Large intestine (tissue), 3 donors: Measurements from ENCODE around the gene ANO2. TPM values are rescaled to one million over a fixed set of nuclear protein-coding genes. Genes with fewer than 3 reads are reported as not detected.
A peak's percentile ranks its signal among the peaks of the same experiment; 100 is the strongest.

Experiments
- DNase-seq, 2 donors: peaks; one replicate each; pipeline versions ENCODE4 v3.0.0 to v3.0.0-alpha.2; 2013
- H3K27ac ChIP-seq: one replicate; pipeline ENCODE4 v1.5.1; 2013; ENCODE audit warnings: low read length
- H3K27me3 ChIP-seq: 2 replicates; pipeline ENCODE4 v1.6.1; 2013; ENCODE audit warnings: low read length; ENCODE audit not compliant: control insufficient read depth, insufficient read depth
- H3K36me3 ChIP-seq: 2 replicates; pipeline ENCODE4 v1.6.1; 2013; ENCODE audit warnings: low read length; ENCODE audit not compliant: control insufficient read depth, insufficient read depth
- H3K4me1 ChIP-seq: one replicate; pipeline ENCODE4 v1.6.1; 2013; ENCODE audit warnings: low read length; ENCODE audit not compliant: control insufficient read depth, insufficient read depth
- H3K4me3 ChIP-seq: one replicate; pipeline ENCODE4 v1.5.1; 2013; ENCODE audit warnings: low read length
- H3K9me3 ChIP-seq: one replicate; pipeline ENCODE4 v1.6.1; 2013; ENCODE audit warnings: mild to moderate bottlenecking, low read depth, low read length, moderate library complexity; ENCODE audit not compliant: control insufficient read depth
- WGBS: methylation state at CpG from one replicate; pipeline ENCODE4 v1.1.5; 2013; ENCODE audit warnings: low lambda C conversion rate; ENCODE audit not compliant: insufficient coverage; 5-methylcytosine and 5-hydroxymethylcytosine counted together
- polyA plus RNA-seq: library from polyadenylated mRNA; unstranded; fragments of 120-200 nt; gene quantifications from one replicate; pipeline ENCODE4 v1.2.1, GENCODE V29; 2013

The ANO2 gene
- polyA plus RNA-seq, 1 donor, result 2.7 TPM

DNA sequence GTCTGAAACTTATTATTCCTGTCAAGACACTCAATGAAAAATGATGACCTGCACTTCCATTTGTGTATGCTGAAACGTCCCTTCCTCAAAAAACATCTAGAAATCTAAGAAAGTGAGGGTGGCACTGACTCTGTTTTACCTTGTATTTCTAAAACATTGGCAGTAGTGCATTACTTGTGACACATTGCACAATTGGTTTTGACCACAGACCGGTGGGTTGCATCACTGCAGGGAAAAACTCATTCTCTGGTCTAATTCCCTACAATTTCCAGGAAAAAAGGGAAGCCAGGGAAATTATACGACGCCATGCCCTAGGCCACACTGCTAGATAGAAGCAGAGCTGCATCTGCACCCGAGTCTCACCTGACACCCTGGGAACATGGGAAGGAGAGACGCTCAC, 356.5 kb downstream of the ANO2 start:
- no peaks in the 10 kb centered on the region for H3K4me1 ChIP-seq
- H3K36me3 ChIP-seq, result no peaks in the 10 kb centered on the region
- no CpG with 5 or more reads among the region's 6 CpGs for WGBS
- DNase-seq, result no peak
- no peaks in the 10 kb centered on the region for H3K27me3 ChIP-seq
- no peak overlapping the region for H3K4me3 ChIP-seq
- no peak overlapping the region for H3K27ac ChIP-seq
- H3K9me3 ChIP-seq, result no peaks in the 10 kb centered on the region

DNA sequence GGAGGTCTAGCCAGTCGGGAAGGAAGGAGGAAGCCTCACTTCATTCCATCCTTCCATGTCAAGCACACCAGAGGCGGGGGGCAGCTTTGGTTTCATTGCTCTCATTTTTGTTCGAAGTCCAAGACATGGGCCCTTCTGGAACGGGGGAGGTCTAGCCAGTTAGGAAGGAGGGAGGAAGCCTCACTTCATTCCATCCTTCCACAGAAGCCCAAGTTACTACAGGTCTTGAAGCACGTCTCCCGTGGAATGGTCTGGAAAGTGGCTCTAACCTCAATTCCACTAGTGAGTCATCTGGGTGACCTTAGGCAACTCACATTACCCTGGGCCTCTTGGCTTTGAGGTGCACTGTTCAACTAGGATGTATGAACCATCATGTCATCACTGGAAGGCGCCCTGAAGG, 356.9 kb downstream of the ANO2 start:
- Histone ChIP-seq H3K36me3 (no peaks in the 10 kb centered on the region), H3K9me3 (no peaks in the 10 kb centered on the region), H3K27me3 (no peaks in the 10 kb centered on the region), H3K27ac (no peak overlapping the region), H3K4me1 (no peaks in the 10 kb centered on the region), H3K4me3 (no peak overlapping the region)
- DNase-seq, result peak in 1 of 2 donors; percentile 26
- WGBS, result no CpG with 5 or more reads among the region's 7 CpGs

DNA sequence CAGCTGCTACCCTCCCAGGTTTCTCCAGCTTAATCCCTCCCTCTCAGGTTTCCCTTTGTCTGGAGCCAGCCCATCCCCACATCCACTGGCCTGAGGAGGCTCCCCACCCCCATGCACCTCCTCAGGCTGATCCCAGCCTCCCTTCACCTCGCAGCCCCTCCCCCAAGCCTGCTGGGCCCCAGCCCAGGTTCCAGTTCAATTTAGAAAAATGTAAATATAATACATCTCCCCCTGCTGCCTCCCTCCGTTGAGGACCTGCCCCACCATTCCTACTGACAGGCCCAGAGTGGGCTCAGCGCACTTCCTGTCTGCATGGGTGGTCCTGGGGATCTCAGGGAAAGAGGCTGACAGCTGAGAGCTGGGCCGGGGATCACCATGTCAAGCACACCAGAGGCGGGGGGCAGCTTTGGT, 357.3 kb downstream of the ANO2 start:
- Histone ChIP-seq H3K4me1 (no peaks in the 10 kb centered on the region), H3K9me3 (no peaks in the 10 kb centered on the region), H3K36me3 (no peaks in the 10 kb centered on the region), H3K27me3 (no peaks in the 10 kb centered on the region), H3K4me3 (no peak overlapping the region), H3K27ac (no peak overlapping the region)
- WGBS, result no CpG with 5 or more reads among the region's 5 CpGs
- no peak for DNase-seq

DNA sequence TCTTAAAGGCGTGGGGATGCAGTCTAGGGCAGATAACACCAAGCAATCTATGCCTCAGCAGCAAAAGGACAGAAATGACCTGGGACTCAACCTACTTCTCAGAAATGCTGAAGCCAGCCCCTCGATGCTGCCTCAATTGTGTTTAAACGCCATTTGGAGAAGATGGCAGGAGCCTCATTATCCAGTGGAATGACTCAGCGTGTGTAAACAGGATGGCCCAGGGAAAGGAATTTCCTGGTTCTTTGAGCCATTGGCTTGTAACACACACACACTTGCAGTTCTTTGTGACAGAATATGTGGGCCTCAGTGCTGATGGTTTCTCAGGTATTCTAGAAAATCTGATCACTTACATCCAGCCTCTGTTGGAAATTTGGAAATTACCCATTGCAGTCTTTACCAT, 358.9 kb downstream of the ANO2 start:
- Histone ChIP-seq H3K36me3 (no peaks in the 10 kb centered on the region), H3K4me1 (no peaks in the 10 kb centered on the region), H3K4me3 (no peak overlapping the region), H3K27me3 (no peaks in the 10 kb centered on the region), H3K27ac (no peak overlapping the region), H3K9me3 (no peaks in the 10 kb centered on the region)
- no peak for DNase-seq
- no CpG with 5 or more reads among the region's 4 CpGs for WGBS

DNA sequence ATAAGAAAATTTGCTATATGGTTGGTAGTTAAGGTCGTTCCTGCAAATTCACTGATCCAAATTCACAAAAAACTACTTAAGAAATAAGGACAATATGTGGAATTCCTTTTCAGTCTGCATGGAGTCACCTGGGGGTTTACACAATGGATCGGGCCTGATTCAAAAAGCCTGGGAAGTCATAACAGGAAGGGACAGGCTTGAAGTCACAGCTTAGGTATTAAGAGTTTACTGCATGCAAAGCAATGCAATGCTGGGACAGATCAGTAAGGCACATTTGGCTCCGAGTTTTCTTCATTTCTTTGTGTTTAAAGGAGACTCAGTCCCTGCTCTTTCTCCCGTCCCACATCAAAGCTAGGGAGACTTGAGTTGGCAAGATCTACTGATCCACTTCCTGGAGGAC, 359.9 kb downstream of the ANO2 start:
- Histone ChIP-seq H3K27ac (no peak overlapping the region), H3K4me3 (no peak overlapping the region), H3K36me3 (no peaks in the 10 kb centered on the region), H3K4me1 (no peaks in the 10 kb centered on the region), H3K9me3 (no peaks in the 10 kb centered on the region), H3K27me3 (no peaks in the 10 kb centered on the region)
- no peak for DNase-seq
- 100% methylated on average over 1 of the region's 4 CpGs for WGBS

DNA sequence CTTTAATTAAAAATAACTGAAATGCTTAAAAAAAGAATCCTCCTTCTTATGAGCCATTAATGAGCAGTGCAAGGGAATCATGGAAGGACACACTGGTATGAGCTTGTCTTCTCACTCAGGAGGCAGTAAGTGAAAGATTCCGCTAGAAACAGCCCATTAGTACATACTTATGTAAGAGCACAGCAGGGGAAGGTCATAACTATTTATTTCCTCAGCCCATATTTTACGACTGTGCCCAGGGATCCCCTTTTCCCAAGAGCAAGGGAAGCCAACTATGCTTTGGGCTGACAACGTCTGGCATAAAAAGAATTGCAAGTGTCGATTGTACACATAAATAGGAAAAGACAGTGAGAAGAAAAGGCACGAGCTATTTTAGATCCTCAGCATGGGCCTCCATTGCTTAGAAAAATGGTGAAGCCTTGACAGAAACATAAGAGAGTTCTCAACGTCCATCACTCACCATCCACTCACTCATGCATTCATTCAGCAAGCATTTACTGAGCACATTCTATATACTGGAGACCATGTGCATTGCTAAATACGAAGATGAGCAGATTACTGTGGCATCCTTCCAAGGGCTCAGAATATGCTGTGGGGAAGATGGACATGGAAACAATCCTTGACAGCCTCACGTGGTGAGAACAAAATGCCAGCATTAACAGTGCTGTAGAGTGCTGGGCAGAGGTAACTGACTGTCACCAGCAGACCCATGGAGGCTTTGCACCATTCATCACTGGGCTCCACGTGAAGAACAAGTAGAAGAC, 360.5 kb downstream of the ANO2 start:
- H3K27me3 ChIP-seq, result no peaks in the 10 kb centered on the region
- H3K9me3 ChIP-seq, result no peaks in the 10 kb centered on the region
- H3K27ac ChIP-seq, result no peak overlapping the region
- H3K4me1 ChIP-seq, result no peaks in the 10 kb centered on the region
- 98% methylated on average over 4 of the region's 9 CpGs for WGBS
- H3K4me3 ChIP-seq, result no peak overlapping the region
- no peaks in the 10 kb centered on the region for H3K36me3 ChIP-seq
- DNase-seq, result no peak

DNA sequence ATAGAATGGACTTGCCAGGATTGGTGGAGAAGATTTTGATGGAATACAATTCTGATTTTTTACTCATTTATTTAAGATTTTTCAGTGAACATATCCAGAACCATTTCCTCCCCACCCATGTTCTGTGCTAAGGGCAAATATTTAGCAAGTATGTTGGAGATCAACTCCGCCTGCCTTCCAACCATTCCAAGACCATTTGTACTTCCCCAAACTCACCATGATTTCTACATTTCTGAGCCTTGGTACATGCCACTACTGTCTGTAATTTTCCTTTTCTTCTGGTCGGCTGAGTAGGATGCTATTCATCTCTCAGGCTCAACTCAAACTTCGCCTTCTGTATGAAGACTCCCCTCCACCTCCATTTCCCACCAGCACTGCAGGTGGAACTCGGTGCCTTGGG, 362.5 kb downstream of the ANO2 start:
- DNase-seq, result no peak
- 86% methylated on average over 1 of the region's 4 CpGs for WGBS

DNA sequence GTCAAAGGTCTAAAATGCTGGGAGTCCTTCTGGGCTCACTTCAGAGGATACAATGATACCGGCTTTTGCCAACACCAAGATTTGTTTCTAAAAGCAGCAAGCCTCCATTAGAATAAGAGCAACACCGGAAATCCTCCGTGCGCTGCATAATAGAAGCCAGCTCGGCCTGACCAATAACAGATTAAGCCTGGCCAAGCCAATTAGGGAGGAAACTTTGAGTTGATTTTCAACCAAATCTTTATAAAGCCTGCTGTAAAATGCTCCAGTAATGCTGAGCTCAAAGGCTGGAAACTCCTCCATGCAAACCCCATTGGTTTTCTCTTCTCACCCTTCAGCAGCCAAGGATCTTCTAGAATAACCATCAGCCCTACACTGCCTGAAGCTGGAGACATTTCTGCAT, 363.0 kb downstream of the ANO2 start:
- Histone ChIP-seq H3K9me3 (no peaks in the 10 kb centered on the region), H3K36me3 (no peaks in the 10 kb centered on the region), H3K27ac (no peak overlapping the region), H3K4me3 (no peak overlapping the region), H3K4me1 (peaks cover 16% of the 10 kb centered on the region), H3K27me3 (no peaks in the 10 kb centered on the region)
- DNase-seq, result no peak
- no CpG with 5 or more reads among the region's 5 CpGs for WGBS

More for the DNA sequence above, 362.5 kb downstream of the ANO2 start:
- H3K36me3 ChIP-seq, result no peaks in the 10 kb centered on the region
- no peak overlapping the region for H3K4me3 ChIP-seq
- H3K27ac ChIP-seq, result no peak overlapping the region
- H3K4me1 ChIP-seq, result peaks cover 12% of the 10 kb centered on the region
- no peaks in the 10 kb centered on the region for H3K9me3 ChIP-seq
- H3K27me3 ChIP-seq, result no peaks in the 10 kb centered on the region

DNA sequence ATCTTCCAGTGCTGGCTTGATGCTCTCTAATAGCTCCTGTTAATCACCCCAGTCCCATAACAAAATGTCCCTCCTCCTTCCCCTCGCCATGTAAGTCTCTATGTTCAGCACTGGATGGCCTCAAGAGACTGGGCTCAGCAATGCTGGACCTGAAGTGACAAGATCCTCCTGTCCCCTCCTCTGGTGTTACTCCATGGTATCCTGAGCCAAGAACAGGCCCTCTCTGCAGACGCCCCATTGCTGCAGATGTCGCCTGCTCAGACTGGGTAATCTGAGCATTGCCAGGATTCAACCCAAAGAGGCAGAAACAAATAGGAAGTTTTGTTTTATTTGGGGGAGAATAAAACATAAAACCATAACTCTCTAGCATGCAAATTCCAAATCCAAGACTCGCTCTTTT, 363.4 kb downstream of the ANO2 start:
- H3K27ac ChIP-seq, result no peak overlapping the region

DNA sequence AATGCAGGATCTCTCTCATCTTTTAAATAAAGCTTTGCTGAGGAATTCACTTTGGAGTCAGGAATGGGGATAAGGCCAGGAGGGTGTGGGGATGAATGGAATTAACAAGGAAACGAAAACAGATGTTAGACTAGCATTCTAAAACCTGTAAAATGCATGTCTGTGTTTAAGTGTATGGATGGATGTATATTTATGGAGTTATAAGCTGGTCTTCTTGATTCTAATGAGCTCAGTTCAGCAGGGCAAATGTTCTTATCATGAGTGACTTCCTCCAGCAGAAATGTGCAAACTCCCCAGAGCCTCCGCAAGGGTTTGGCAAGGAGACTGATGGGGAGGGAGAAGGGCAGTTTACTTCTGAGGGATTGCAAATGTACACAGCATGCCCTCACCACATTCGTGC, 364.0 kb downstream of the ANO2 start:
- Histone ChIP-seq H3K9me3 (no peaks in the 10 kb centered on the region), H3K4me1 (peaks cover 21% of the 10 kb centered on the region), H3K36me3 (no peaks in the 10 kb centered on the region), H3K27me3 (no peaks in the 10 kb centered on the region), H3K27ac (no peak overlapping the region), H3K4me3 (no peak overlapping the region)
- WGBS, result 57% methylated on average over 1 of the region's 3 CpGs
- no peak for DNase-seq

More for the DNA sequence above, 363.4 kb downstream of the ANO2 start:
- Histone ChIP-seq H3K9me3 (no peaks in the 10 kb centered on the region), H3K4me1 (peaks cover 20% of the 10 kb centered on the region), H3K4me3 (no peak overlapping the region), H3K36me3 (no peaks in the 10 kb centered on the region), H3K27me3 (no peaks in the 10 kb centered on the region)
- no CpG with 5 or more reads among the region's 4 CpGs for WGBS
- DNase-seq, result no peak

DNA sequence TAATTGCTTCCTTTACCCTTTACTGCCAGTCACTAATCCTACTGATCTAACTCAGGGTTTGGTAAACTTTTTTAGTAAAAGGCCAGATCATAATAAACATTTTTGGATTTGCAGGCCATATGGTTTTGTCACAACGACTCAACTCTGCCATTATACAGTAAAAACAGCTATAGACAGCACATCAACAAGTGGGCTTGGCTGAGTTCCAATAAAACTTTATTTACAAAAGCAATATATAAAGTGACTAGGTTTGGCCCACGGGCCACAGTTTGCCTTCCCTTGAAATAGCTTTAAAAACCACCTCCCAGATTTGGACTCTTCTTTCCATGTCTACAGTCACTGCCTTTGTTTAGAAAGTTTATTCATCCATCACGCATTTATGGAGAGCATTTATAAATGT, 366.3 kb downstream of the ANO2 start:
- Histone ChIP-seq H3K36me3 (no peaks in the 10 kb centered on the region), H3K4me3 (no peak overlapping the region), H3K9me3 (no peaks in the 10 kb centered on the region), H3K27ac (no peak overlapping the region), H3K4me1 (peaks cover 21% of the 10 kb centered on the region), H3K27me3 (no peaks in the 10 kb centered on the region)
- DNase-seq, result no peak
- WGBS, result 100% methylated on average over 1 of the region's 3 CpGs
